ENCODE results near the gene FAM184B.
A peak's percentile ranks its signal among the peaks of the same experiment; 100 is the strongest.

- TF ChIP-seq CTCF (IDR thresholded peaks at IDR 0.05 in 4 of 5, conservative IDR thresholded peaks at IDR 0.05 in 1 of 5) = peak in 4 of 5 experiments; percentile 23 to 48 (median 26)
- no peak for TF ChIP-seq POLR2A (IDR thresholded peaks at IDR 0.05)
These were observed 18.7 kb downstream of the FAM184B start for GRCh38 chr4:17762726-17763125.

All from gastrocnemius medialis (tissue), 4 donors.